ENCODE measurements around the gene ESRRB.

The ESRRB gene

GRCh38 chr14:76462330-76462729 is 86.4 kb downstream of the ESRRB start:
- Histone ChIP-seq H3K4me2 (ENCODE audit: insufficient read depth, low read length, poor library complexity, severe bottlenecking) (no peak overlapping the region), H2BK15ac (ENCODE audit: low read length) (peak overlapping the region; percentile 24), H3K4me3 (ENCODE audit: low read length in 2 of 2) (no peak overlapping the region), H3K9me3 (replicated peaks in 1 of 2; ENCODE audit: control insufficient read depth in 2 of 2, insufficient read depth in 1 of 2, low read depth in 1 of 2, low read length in 2 of 2) (no peaks in the 10 kb centered on the region), H3K4ac (ENCODE audit: low read length) (no peak overlapping the region), H3K79me1 (ENCODE audit: low read depth, low read length) (no peaks in the 10 kb centered on the region), H3K36me3 (replicated peaks in 1 of 2; ENCODE audit: control insufficient read depth in 2 of 2, insufficient read depth in 2 of 2, low read length in 2 of 2) (no peaks in the 10 kb centered on the region), H2BK5ac (ENCODE audit: low read length) (no peak overlapping the region), H3K9ac (ENCODE audit: low read depth, low read length, poor library complexity) (no peak overlapping the region), H3K18ac (ENCODE audit: low read length) (peak overlapping the region; percentile 71), H2BK120ac (ENCODE audit: low read depth, low read length) (no peak overlapping the region), H2AFZ (ENCODE audit: low read length) (no peak overlapping the region), H3K27me3 (ENCODE audit: control insufficient read depth in 3 of 3, insufficient read depth in 3 of 3, low read depth in 1 of 3, low read length in 3 of 3) (no peaks in the 10 kb centered on the region), H3K4me1 (ENCODE audit: control insufficient read depth in 2 of 2, insufficient read depth in 1 of 2, low read depth in 1 of 2, low read length in 2 of 2) (peaks cover 0 to 18% of the 10 kb centered on the region in 2 donors), H4K8ac (ENCODE audit: low read depth, low read length) (no peak overlapping the region), H4K91ac (ENCODE audit: low read depth, low read length, poor library complexity) (no peak overlapping the region), H3K14ac (ENCODE audit: low read length) (no peak overlapping the region), H2AK5ac (ENCODE audit: low read depth, low read length) (peak overlapping the region; percentile 36), H2BK12ac (ENCODE audit: low read length) (peak overlapping the region; percentile 22), H3K23ac (ENCODE audit: low read depth, low read length, poor library complexity) (no peak overlapping the region), H3K27ac (replicated peaks; ENCODE audit: low read length) (no peak overlapping the region)
- no peak for DNase-seq (ENCODE audit: low spot score)
- WGBS, 2 donors (ENCODE audit: extremely low coverage in 2 of 2, insufficient read length in 2 of 2, insufficient replicate concordance in 1 of 2), result no CpG with 5 or more reads among the region's 11 CpGs

GRCh38 chr14:76463105-76463504 is 87.2 kb downstream of the ESRRB start:
- WGBS, 2 donors (ENCODE audit: extremely low coverage in 2 of 2, insufficient read length in 2 of 2, insufficient replicate concordance in 1 of 2), result no CpG with 5 or more reads among the region's 4 CpGs

GRCh38 chr14:76464856-76465255 is 88.9 kb downstream of the ESRRB start:
- Histone ChIP-seq H3K4me3 (ENCODE audit: low read length in 2 of 2) (no peak overlapping the region), H3K14ac (ENCODE audit: low read length) (no peak overlapping the region), H2BK120ac (ENCODE audit: low read depth, low read length) (no peak overlapping the region), H3K4ac (ENCODE audit: low read length) (no peak overlapping the region), H4K91ac (ENCODE audit: low read depth, low read length, poor library complexity) (no peak overlapping the region), H2AFZ (ENCODE audit: low read length) (no peak overlapping the region), H4K8ac (ENCODE audit: low read depth, low read length) (no peak overlapping the region), H2AK5ac (ENCODE audit: low read depth, low read length) (no peak overlapping the region), H3K4me1 (ENCODE audit: control insufficient read depth in 2 of 2, insufficient read depth in 1 of 2, low read depth in 1 of 2, low read length in 2 of 2) (peaks cover 0 to 18% of the 10 kb centered on the region in 2 donors), H2BK5ac (ENCODE audit: low read length) (no peak overlapping the region), H3K9ac (ENCODE audit: low read depth, low read length, poor library complexity) (no peak overlapping the region), H3K27ac (replicated peaks; ENCODE audit: low read length) (no peak overlapping the region), H3K27me3 (ENCODE audit: control insufficient read depth in 3 of 3, insufficient read depth in 3 of 3, low read depth in 1 of 3, low read length in 3 of 3) (no peaks in the 10 kb centered on the region), H3K4me2 (ENCODE audit: insufficient read depth, low read length, poor library complexity, severe bottlenecking) (no peak overlapping the region), H2BK12ac (ENCODE audit: low read length) (peak overlapping the region; percentile 2), H3K18ac (ENCODE audit: low read length) (peak overlapping the region; percentile 9), H3K9me3 (replicated peaks in 1 of 2; ENCODE audit: control insufficient read depth in 2 of 2, insufficient read depth in 1 of 2, low read depth in 1 of 2, low read length in 2 of 2) (no peaks in the 10 kb centered on the region), H3K23ac (ENCODE audit: low read depth, low read length, poor library complexity) (no peak overlapping the region), H3K79me1 (ENCODE audit: low read depth, low read length) (no peaks in the 10 kb centered on the region), H3K36me3 (replicated peaks in 1 of 2; ENCODE audit: control insufficient read depth in 2 of 2, insufficient read depth in 2 of 2, low read length in 2 of 2) (no peaks in the 10 kb centered on the region), H2BK15ac (ENCODE audit: low read length) (peak overlapping the region; percentile 70)
- no peak for DNase-seq (ENCODE audit: low spot score)
- no CpG with 5 or more reads among the region's 4 CpGs for WGBS, 2 donors (ENCODE audit: extremely low coverage in 2 of 2, insufficient read length in 2 of 2, insufficient replicate concordance in 1 of 2)

More at GRCh38 chr14:76463105-76463504, 87.2 kb downstream of the ESRRB start:
- no peak for DNase-seq (ENCODE audit: low spot score)
- Histone ChIP-seq H3K36me3 (replicated peaks in 1 of 2; ENCODE audit: control insufficient read depth in 2 of 2, insufficient read depth in 2 of 2, low read length in 2 of 2) (no peaks in the 10 kb centered on the region), H2AFZ (ENCODE audit: low read length) (no peak overlapping the region), H3K27me3 (ENCODE audit: control insufficient read depth in 3 of 3, insufficient read depth in 3 of 3, low read depth in 1 of 3, low read length in 3 of 3) (no peaks in the 10 kb centered on the region), H3K23ac (ENCODE audit: low read depth, low read length, poor library complexity) (no peak overlapping the region), H2AK5ac (ENCODE audit: low read depth, low read length) (no peak overlapping the region), H3K9me3 (replicated peaks in 1 of 2; ENCODE audit: control insufficient read depth in 2 of 2, insufficient read depth in 1 of 2, low read depth in 1 of 2, low read length in 2 of 2) (no peaks in the 10 kb centered on the region), H4K91ac (ENCODE audit: low read depth, low read length, poor library complexity) (no peak overlapping the region), H2BK15ac (ENCODE audit: low read length) (no peak overlapping the region), H3K18ac (ENCODE audit: low read length) (no peak overlapping the region), H3K27ac (replicated peaks; ENCODE audit: low read length) (no peak overlapping the region), H2BK12ac (ENCODE audit: low read length) (no peak overlapping the region), H3K4ac (ENCODE audit: low read length) (no peak overlapping the region), H3K4me3 (ENCODE audit: low read length in 2 of 2) (no peak overlapping the region), H3K9ac (ENCODE audit: low read depth, low read length, poor library complexity) (no peak overlapping the region), H3K79me1 (ENCODE audit: low read depth, low read length) (no peaks in the 10 kb centered on the region), H4K8ac (ENCODE audit: low read depth, low read length) (no peak overlapping the region), H2BK120ac (ENCODE audit: low read depth, low read length) (no peak overlapping the region), H3K4me1 (ENCODE audit: control insufficient read depth in 2 of 2, insufficient read depth in 1 of 2, low read depth in 1 of 2, low read length in 2 of 2) (peaks cover 0 to 18% of the 10 kb centered on the region in 2 donors), H3K14ac (ENCODE audit: low read length) (no peak overlapping the region), H2BK5ac (ENCODE audit: low read length) (no peak overlapping the region), H3K4me2 (ENCODE audit: insufficient read depth, low read length, poor library complexity, severe bottlenecking) (no peak overlapping the region)

GRCh38 chr14:76465664-76466063 is 89.7 kb downstream of the ESRRB start:
- Histone ChIP-seq H3K27me3 (ENCODE audit: control insufficient read depth in 3 of 3, insufficient read depth in 3 of 3, low read depth in 1 of 3, low read length in 3 of 3) (no peaks in the 10 kb centered on the region), H4K91ac (ENCODE audit: low read depth, low read length, poor library complexity) (peak overlapping the region; percentile 22), H2BK15ac (ENCODE audit: low read length) (peak overlapping the region; percentile 4), H2BK5ac (ENCODE audit: low read length) (no peak overlapping the region), H3K27ac (replicated peaks; ENCODE audit: low read length) (no peak overlapping the region), H3K36me3 (replicated peaks in 1 of 2; ENCODE audit: control insufficient read depth in 2 of 2, insufficient read depth in 2 of 2, low read length in 2 of 2) (no peaks in the 10 kb centered on the region), H3K4ac (ENCODE audit: low read length) (no peak overlapping the region), H3K79me1 (ENCODE audit: low read depth, low read length) (no peaks in the 10 kb centered on the region), H3K18ac (ENCODE audit: low read length) (peak overlapping the region; percentile 89), H3K4me2 (ENCODE audit: insufficient read depth, low read length, poor library complexity, severe bottlenecking) (no peak overlapping the region), H3K14ac (ENCODE audit: low read length) (no peak overlapping the region), H3K4me1 (ENCODE audit: control insufficient read depth in 2 of 2, insufficient read depth in 1 of 2, low read depth in 1 of 2, low read length in 2 of 2) (peaks cover 0 to 18% of the 10 kb centered on the region in 2 donors), H2AFZ (ENCODE audit: low read length) (peak overlapping the region; percentile 38), H3K4me3 (ENCODE audit: low read length in 2 of 2) (no peak overlapping the region), H3K9ac (ENCODE audit: low read depth, low read length, poor library complexity) (no peak overlapping the region), H3K9me3 (replicated peaks in 1 of 2; ENCODE audit: control insufficient read depth in 2 of 2, insufficient read depth in 1 of 2, low read depth in 1 of 2, low read length in 2 of 2) (no peaks in the 10 kb centered on the region), H3K23ac (ENCODE audit: low read depth, low read length, poor library complexity) (peak overlapping the region; percentile 88), H2BK120ac (ENCODE audit: low read depth, low read length) (no peak overlapping the region), H2AK5ac (ENCODE audit: low read depth, low read length) (peak overlapping the region; percentile 40), H2BK12ac (ENCODE audit: low read length) (no peak overlapping the region), H4K8ac (ENCODE audit: low read depth, low read length) (peak overlapping the region; percentile 78)
- no CpG with 5 or more reads among the region's 9 CpGs for WGBS, 2 donors (ENCODE audit: extremely low coverage in 2 of 2, insufficient read length in 2 of 2, insufficient replicate concordance in 1 of 2)
- DNase-seq (ENCODE audit: low spot score), result no peak
